Heart right ventricle (tissue), 16 donors: ENCODE measurements around the gene OR6S1. TPM values are rescaled to one million over a fixed set of nuclear protein-coding genes. Genes with fewer than 3 reads are reported as not detected.

Source experiments
- ATAC-seq, 8 donors: fragments of 200-7000 bp; cut with Tn5 transposase; one replicate each; pipeline ENCODE4 v1.9.1; 2020; ENCODE audit warnings: mild to moderate bottlenecking in 8 of 8, moderate library complexity in 8 of 8, moderate number of reproducible peaks in 1 of 8
- DNase-seq, 2 donors: peaks; one replicate each; pipeline ENCODE4 v3.0.0-alpha.2; 2020
- H3K27ac ChIP-seq, 10 donors: fragments of 200-600 bp; sonication (generic) in 2 of 10; one replicate each; pipeline versions ENCODE4 v1.5.0 to v1.8.0; 2020 to 2022; ENCODE audit warnings: mild to moderate bottlenecking in 3 of 10
- H3K27me3 ChIP-seq, 7 donors: fragments of 200-600 bp; one replicate each; pipeline ENCODE4 v1.8.0; 2021 to 2022; ENCODE audit warnings: mild to moderate bottlenecking in 2 of 7
- H3K36me3 ChIP-seq, 9 donors: fragments of 200-600 bp; sonication (generic) in 1 of 9; one replicate each; pipeline versions ENCODE4 v1.5.0 to v1.8.0; 2020 to 2022; ENCODE audit warnings: mild to moderate bottlenecking in 2 of 9
- H3K4me1 ChIP-seq, 9 donors: fragments of 200-600 bp; sonication (generic) in 1 of 9; one replicate each; pipeline versions ENCODE4 v1.5.0 to v1.8.0; 2020 to 2022; ENCODE audit warnings: mild to moderate bottlenecking in 4 of 9
- H3K4me3 ChIP-seq, 10 donors: fragments of 200-600 bp; sonication (generic) in 2 of 10; one replicate each; pipeline versions ENCODE4 v1.5.0 to v1.8.0; 2020 to 2022; ENCODE audit warnings: mild to moderate bottlenecking in 7 of 10, moderate library complexity in 2 of 10
- H3K9me3 ChIP-seq, 11 donors: fragments of 200-600 bp in 10 of 11; sonication (generic) in 2 of 11; one replicate each; pipeline versions ENCODE4 v1.5.0 to v1.8.0; 2013 to 2022; ENCODE audit warnings: mild to moderate bottlenecking in 2 of 11, control low read depth in 1 of 11, moderate library complexity in 1 of 11
- WGBS, 2 donors: extraction: QIAGEN DNeasy Blood & Tissue Kit; methylation state at CpG; one replicate each; pipeline ENCODE4 v1.1.7; 2013; ENCODE audit warnings: inconsistent platforms in 1 of 2; 5-methylcytosine and 5-hydroxymethylcytosine counted together
- intact Hi-C, 10 donors: fragments of 100-400 bp; cut with DNase I; formaldehyde crosslinking; loops; one replicate each; pipeline versions ENCODE4 v1.11.1 to v1.14.2; 2022
- polyA plus RNA-seq, 2 donors: library from polyadenylated mRNA; stranded (reverse); fragments of 200-250 nt; gene quantifications; one replicate each; pipeline ENCODE4 v1.2.3, GENCODE V29; 2013
- total RNA-seq, 10 donors: library from RNA; stranded (reverse); fragmentation: NEBNext Ultra II Directional in 3 of 10; extraction: Animal tissue kit (Norgen Biotek cat#: 25700) in 3 of 10; gene quantifications; one replicate each; pipeline versions ENCODE4 v1.2.1 to v1.2.4, GENCODE V29; 2021 to 2023
- TF ChIP-seq, protein P1 (sequence below), 9 donors: fragments of 200-600 bp; sonication (generic) in 2 of 9; IDR thresholded peaks; one replicate each; pipeline versions ENCODE4 v1.5.0 to v1.8.0; 2021 to 2022; ENCODE audit warnings: antibody characterized with exemption in 9 of 9, mild to moderate bottlenecking in 5 of 9, moderate library complexity in 1 of 9
- donor health status: Arrhythmogenic right ventricular cardiomyopathy.
- donor health status: ischemic (EF 13 %, LVEDD 7.1; RV severe dilation, severe dysfunction).
- donor health status: healthy with polysubstance abuse.
- donor health status: DM: no; HTN: yes; CAD: no.
- donor health status: DM: no; HTN: no; CAD: no.
- donor health status: ischemic (EF 25% LVEDD 6.9; RV normal size, moderate dysfunction).
- donor health status: ischemic (EF 25% LVEDD 5.7; RV mildly dilated, moderate dysfunction).
- donor health status: healthy.
- donor health status: DM: yes; HTN: yes; CAD: no.
- donor health status: Ischemic cardiomyopathy.
- donor health status: ischemic (EF 35%, LVEDD 5.7; RV mildly dilated, moderate dysfunction).
- donor health status: nonischemic (EF 11% LVEDD 7.7; RV severe dilation, severe dysfunction).
- donor health status: DM: yes; HTN: yes; CAD: no.
- donor health status: PGD.
- donor health status: ischemic (EF 29% LVEDD 5.4; RV normal size, mild dysfunction).
- donor health status: nonischemic (EF 23%, LVEDD 6.1; RV moderate dilation, normal function).

OR6S1 gene
- total and polyA plus RNA-seq, 12 donors, result not detected

DNA sequence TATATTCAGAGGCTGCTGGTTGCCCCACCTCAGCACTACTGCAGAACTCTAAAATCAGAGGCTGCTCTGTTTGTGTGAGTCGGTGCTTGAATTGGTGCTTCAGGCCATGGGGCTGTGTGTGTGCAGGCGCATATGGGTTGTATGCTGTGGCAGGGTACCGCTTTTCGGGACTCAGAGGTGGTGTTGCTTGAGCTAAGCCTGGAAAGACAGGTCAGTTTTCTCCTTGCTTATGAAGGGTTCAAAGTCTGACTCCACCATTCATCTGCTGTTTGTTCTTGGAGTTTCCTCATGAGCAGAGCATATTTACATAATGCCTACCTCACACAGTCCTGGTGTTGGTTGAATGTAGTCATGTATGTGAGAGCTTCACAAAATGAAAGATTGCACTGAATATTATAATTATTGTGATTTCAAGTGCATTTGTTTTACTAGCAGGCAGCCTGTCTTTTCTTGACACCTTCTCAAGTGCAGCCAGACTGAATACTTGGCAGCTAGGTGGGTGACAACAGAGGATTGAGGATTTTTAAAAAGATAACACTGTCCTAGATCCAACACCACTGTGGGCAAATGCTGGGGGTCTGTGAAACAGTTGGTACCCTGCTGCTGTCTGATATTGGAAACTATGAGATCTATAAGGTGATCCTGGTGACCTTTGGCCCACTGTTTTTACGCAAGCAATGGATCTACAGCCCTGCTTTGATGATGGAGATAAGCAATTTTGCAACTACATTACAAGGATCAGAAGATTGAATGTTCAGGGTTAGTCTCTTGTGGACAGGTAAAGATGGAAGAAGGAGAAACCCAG, 46.1 kb upstream of the OR6S1 start:
- no peaks in the 10 kb centered on the region for H3K36me3 ChIP-seq
- no peak overlapping the region for H3K4me3 ChIP-seq
- H3K27me3 ChIP-seq, result no peaks in the 10 kb centered on the region
- no peak overlapping the region for H3K27ac ChIP-seq
- TF ChIP-seq, protein P1, sequence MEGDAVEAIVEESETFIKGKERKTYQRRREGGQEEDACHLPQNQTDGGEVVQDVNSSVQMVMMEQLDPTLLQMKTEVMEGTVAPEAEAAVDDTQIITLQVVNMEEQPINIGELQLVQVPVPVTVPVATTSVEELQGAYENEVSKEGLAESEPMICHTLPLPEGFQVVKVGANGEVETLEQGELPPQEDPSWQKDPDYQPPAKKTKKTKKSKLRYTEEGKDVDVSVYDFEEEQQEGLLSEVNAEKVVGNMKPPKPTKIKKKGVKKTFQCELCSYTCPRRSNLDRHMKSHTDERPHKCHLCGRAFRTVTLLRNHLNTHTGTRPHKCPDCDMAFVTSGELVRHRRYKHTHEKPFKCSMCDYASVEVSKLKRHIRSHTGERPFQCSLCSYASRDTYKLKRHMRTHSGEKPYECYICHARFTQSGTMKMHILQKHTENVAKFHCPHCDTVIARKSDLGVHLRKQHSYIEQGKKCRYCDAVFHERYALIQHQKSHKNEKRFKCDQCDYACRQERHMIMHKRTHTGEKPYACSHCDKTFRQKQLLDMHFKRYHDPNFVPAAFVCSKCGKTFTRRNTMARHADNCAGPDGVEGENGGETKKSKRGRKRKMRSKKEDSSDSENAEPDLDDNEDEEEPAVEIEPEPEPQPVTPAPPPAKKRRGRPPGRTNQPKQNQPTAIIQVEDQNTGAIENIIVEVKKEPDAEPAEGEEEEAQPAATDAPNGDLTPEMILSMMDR (IDR thresholded peaks at IDR 0.05), result no peak
- no peak for DNase-seq
- peaks cover 0 to 37% (median 9%) of the 10 kb centered on the region in 9 donors for H3K4me1 ChIP-seq
- intact Hi-C loops, result loop anchor here in 6 of 10 donors (5.0 to 10.0 kb wide), 7 partner anchors 75 to 417 kb away; partner anchors contain the start of genes CCNB1IP1 (in 2 of the 6), PIP4P1 (in 2 of the 6), PNP (in 2 of the 6) and TEP1 (in 2 of the 6)
- WGBS, 2 donors, result 96 to 98% methylated on average over 5 of the region's 5 CpGs
- H3K9me3 ChIP-seq, result no peaks in the 10 kb centered on the region
- ATAC-seq, result no peak

DNA sequence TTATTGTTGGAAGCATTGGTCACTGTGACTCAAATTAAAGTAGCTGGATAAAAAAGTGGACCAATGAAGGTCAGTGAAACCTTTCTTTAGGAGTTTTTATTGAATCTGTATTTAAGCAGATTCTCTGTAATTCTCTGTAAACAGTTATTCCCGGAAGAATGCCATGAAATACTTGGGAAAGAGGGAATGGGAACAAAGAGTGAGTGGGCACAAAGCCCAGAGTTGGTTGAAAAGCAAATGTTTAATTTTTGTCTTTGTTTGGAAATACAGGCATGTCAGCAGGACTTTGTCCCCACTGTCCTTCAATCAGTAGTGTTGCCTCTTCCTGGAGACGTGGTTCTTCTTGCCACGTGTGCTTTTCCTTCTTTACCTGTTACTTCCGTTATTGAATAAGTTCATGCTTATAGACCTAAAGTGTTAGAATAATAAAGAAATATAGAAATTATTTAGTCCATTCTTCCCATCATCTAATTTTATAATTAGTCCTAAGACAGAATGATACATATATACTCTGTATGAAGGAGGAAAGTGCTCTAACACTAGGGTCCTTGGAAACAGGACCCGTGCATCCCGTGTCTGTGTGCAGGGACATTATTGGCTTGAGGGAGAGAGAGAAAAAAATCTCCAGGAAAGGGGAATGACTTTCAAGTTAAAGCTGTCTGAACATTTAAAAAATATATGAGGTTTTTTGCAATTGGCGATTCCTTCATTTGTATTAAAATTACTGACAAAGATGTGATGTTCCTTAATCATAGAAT, 45.1 kb upstream of the OR6S1 start:
- Histone ChIP-seq H3K4me3 (peak overlapping the region in 2 of 10 donors; percentile 0 to 71), H3K4me1 (peaks cover 0 to 45% (median 9%) of the 10 kb centered on the region in 9 donors), H3K36me3 (no peaks in the 10 kb centered on the region), H3K27me3 (no peaks in the 10 kb centered on the region), H3K27ac (no peak overlapping the region), H3K9me3 (no peaks in the 10 kb centered on the region)
- DNase-seq, result no peak
- ATAC-seq, result no peak
- intact Hi-C loops, result loop anchor here in 6 of 10 donors (5.0 to 10.0 kb wide), 7 partner anchors 74 to 418 kb away; partner anchors contain the start of genes CCNB1IP1 (in 2 of the 6), PIP4P1 (in 2 of the 6), PNP (in 2 of the 6) and TEP1 (in 2 of the 6)
- TF ChIP-seq, protein P1 (IDR thresholded peaks at IDR 0.05), result no peak
- 74 to 78% methylated on average over 7 of the region's 7 CpGs for WGBS, 2 donors

DNA sequence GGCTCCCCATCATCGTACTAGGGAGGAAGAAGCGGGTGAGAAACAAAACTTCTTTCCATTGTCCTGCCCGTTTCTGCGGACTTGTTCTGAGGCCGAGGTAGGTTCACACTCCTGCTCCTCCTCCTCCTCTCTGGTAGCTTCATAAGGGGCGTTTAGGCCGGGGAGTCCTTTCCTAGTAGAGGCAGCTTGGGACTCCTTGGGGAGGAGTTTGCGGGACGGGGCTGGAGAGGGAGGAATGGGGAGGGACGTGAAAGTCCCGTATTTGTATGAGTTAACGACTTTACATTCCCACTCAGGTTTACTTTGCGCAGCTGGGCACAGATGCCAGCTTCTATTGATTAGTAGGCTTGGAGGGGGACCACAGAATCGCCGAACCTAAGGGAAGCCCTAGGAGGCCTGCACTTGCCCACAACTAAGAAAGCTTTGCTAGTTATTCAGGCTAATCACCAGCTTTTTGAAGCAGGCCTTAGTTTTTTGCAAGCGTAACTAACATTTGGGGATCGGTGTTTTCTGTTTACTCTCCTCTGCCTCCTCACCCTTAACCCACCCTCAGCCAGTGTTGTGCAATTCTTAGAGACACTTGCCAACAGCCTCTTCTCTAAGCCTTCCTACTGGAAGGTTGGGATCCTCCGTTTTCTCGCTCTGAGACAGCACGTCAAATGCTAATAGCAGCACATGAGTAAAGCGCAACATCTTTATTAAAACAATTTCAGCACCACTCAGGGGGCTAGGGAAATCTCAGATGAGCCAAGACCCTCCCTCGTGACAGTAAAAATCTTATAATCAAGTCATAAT, 43.4 kb upstream of the OR6S1 start:
- TF ChIP-seq, protein P1 (IDR thresholded peaks at IDR 0.05), result no peak
- intact Hi-C loops, result loop anchor here (1.0 to 10.0 kb wide), 17 partner anchors 53 to 420 kb away; partner anchors contain the start of genes PIP4P1 (in 5 of the 10), TEP1 (in 4 of the 10), CCNB1IP1 (in 3 of the 10) and PARP2 (in 2 of the 10)
- H3K36me3 ChIP-seq, result no peaks in the 10 kb centered on the region
- H3K4me3 ChIP-seq, result peak overlapping the region; percentile 67 to 99 (median 89)
- no peak for ATAC-seq
- 20 to 21% methylated on average over 22 of the region's 22 CpGs for WGBS, 2 donors
- DNase-seq, result peak in 1 of 2 donors; percentile 18
- no peaks in the 10 kb centered on the region for H3K27me3 ChIP-seq
- no peaks in the 10 kb centered on the region for H3K9me3 ChIP-seq
- peaks cover 0 to 62% (median 16%) of the 10 kb centered on the region in 9 donors for H3K4me1 ChIP-seq
- H3K27ac ChIP-seq, result peak overlapping the region; percentile 73 to 100 (median 100)
